GM19328 (cell line): Measurements from ENCODE around the gene RPS6KA5.

Experiments used
- ATAC-seq: cut with Tn5 transposase; IDR thresholded peaks from one replicate; pipeline ENCODE4 v1.9.1; 2021; ENCODE audit warnings: mild to moderate bottlenecking, moderate library complexity; ENCODE audit not compliant: unreplicated experiment

RPS6KA5 gene

DNA sequence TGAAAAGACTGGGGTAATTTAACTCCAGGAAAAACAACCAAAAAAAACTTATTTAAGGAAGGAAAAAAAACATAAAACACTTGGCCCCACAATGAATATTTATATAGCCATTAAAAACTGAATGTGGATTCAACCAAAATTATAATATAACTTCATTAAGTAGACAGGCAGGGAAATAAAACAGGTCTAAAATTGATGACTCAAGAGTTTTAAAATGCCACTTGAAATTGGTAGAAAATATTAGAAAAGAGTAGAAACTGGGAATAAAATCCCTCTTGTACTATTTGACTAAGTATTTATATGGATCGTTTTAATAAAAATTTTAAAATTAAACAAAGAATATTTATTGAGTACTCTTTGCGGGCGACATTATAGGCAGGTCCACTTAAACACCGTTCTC lies 28.8 kb downstream of the RPS6KA5 start:
- no peak for ATAC-seq

DNA sequence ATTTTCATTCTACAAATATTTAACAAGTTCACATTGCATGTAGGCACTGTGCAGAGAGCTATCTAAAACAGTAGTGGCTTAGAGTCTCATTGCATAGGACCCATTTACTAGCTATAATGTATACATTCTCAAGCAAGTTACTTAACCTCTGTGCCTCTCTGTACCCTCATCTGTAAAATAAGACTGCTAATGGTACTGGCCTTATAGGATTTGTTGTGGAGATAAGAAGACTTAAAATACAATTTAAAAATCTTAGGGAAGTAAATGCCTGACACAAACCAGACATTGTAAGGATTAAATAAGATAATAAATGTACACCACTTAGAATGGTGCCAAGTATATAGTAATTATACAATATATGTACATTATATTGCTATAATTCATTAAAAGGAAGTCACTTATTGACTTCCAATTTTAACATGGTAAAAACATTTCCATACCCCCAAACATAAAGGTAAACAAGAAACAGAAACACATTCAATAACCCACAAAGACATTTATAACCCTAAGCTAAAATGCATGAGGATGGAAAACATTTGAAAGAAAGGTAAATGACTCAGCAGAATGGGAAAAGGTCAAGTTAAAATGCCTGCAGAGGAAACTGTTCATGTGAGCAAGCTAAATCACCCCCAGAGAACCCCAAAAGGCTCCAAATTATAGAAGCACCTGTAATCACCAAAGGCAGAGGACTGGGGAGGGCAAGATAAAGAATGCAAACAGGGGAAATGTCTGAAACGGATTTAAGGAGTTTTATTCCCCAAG lies 30.8 kb downstream of the RPS6KA5 start:
- ATAC-seq: no peak

DNA sequence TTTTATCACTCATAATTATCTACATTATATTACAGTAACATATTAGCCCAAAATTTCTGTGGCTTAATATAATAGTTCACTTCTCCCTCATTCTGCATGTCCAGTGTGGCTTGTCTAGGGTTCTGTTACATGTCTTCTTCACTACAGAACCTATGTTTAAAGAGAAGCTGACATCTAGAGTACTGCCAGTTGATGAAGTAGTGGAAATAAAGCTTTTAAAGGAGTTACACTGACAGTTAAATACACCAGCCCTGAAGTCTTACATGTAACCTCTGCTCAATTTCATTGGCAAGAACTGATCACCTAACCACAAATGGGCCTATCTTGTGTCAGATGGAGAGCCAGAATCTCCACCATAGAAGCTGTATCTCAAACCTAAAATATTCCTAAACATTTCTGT lies 32.9 kb downstream of the RPS6KA5 start:
- no peak for ATAC-seq

DNA sequence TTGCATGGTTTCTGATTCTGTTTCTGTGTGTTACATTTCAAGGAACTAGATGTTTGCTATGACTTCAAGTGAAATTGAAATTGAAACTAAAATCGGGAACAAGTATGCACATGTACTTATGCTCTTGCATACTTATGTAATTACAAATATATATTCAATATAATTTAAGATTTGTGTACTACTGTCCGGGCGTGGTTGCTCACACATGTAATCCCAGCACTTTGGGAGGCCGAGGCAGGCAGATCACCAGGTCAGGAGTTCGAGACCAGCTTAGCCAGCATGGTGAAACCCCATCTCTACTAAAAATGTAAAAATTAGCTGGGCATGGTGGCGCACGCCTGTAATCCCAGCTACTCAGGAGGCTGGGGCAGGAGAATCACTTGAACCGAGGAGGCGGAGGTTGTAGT lies 37.8 kb downstream of the RPS6KA5 start:
- ATAC-seq: peak; percentile 81

- ATAC-seq: peak; percentile 48
Measured at GRCh38 chr14:91021991-91022621, 38.3 kb downstream of the RPS6KA5 start.

DNA sequence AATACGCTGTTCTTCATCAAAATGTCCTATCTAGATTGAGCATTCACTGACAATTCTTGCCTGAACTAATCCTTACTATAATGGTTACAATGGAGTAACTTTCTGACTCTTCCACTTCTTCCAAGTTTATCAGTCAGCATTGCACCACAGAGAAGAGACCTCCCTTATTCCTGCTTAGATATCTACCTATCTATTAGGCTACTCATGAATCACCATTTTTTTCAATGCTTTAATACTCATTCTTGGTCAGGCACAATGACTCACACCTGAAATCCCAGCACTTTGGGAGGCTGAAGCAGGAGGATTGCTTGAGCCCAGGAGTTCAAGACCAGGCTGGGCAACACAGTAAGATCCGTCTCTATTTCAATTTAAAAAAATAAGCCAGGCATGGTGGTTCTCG lies 39.3 kb downstream of the RPS6KA5 start:
- ATAC-seq: no peak

GRCh38 chr14:91019673-91020072 lies 40.8 kb downstream of the RPS6KA5 start:
- no peak for ATAC-seq

GRCh38 chr14:91018481-91018880 lies 42.0 kb downstream of the RPS6KA5 start:
- ATAC-seq: no peak

DNA sequence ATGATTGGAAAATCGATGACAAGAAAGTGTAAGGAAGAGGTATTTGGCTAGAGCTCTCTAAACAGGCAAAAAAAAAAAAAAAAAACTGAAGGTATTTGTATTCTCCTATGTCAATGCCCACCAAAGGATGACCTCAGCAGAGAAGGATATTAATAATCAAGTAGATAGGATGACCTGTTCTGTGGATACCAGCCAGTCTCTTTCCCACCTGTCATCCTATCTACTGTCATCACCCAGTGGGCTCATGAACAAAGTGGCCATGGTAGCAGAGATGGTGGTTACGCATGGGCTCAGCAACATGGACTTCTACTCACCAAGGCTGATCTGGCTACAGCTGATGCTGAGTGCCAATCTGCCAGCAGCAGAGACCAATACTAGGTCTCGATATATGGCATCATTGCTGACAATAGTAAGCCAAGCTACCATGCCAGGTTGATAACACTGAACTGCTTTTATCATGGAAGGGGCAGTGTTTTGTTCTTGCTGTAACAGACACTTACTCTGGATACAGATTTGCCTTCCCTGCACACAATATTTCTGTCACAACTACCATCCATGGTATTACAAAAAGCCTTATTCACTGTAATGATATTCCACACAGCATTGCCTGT lies 43.5 kb downstream of the RPS6KA5 start:
- no peak for ATAC-seq

DNA sequence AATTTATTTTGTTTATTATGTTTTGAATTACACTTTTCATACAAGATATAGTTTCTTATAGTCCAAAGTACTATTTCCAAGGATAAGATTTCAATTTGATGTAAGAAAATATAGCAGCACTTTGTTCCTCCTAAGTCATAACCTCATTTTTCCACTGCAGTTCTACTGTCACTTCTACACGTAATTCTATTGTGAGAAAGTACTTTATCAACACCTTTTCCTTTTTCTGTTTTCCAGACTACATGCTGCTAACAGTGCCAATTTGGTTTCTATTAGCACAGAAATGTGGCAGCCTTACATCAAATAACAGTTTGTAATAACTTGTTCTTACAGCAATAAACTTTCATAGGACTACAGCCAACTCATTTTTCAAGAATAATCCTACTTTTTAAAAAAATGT lies 45.0 kb downstream of the RPS6KA5 start:
- ATAC-seq: no peak

GRCh38 chr14:91012045-91012444 lies 48.4 kb downstream of the RPS6KA5 start:
- no peak for ATAC-seq

DNA sequence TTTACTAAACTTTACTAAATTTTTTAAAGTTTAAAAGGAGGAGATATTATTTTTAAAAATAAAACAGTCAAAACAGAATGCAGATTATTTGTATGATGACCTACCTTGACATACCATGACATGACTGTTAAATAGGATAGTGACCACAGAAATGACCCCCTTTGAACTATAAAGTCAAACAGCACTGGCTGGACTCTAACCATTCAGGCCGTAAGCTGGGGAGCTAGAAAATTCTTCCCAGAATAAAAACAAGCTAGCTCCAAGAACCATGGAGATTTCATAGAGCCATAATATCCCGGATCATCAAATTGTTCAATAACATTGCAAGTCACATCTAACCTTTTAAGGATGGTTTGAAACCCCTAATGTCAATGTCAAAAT lies 50.3 kb downstream of the RPS6KA5 start:
- ATAC-seq: no peak

DNA sequence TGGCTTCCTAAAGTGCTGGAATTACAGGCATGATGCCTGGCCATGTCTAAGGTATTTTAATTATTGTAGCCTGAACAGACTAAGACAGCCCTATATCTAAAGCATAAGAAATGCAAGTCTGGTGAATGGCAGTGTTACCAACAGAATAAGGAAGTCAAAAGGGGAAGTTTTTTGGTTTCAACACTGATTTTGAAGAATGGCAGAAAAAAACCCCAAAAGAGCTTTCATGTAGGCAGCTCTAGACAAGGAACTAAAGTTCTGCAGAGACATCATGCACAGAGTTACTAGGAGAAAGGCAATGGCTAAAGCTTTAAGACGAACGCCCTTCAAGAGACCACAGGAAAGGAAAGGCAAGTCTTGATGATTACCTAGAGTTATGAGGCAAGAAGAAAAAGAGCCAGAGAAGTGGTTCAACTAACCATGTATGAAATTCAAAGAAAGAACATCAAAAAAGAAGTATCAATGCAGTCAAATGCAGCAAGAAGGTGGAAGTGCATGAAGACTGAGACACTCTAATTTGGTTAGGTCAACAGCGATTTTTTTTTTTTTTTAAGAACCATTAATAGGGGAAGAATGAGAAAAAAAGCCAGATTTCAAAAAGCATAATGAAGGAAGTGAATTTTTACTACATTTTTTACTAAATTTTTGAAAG lies 50.8 kb downstream of the RPS6KA5 start:
- ATAC-seq: peak; percentile 95

DNA sequence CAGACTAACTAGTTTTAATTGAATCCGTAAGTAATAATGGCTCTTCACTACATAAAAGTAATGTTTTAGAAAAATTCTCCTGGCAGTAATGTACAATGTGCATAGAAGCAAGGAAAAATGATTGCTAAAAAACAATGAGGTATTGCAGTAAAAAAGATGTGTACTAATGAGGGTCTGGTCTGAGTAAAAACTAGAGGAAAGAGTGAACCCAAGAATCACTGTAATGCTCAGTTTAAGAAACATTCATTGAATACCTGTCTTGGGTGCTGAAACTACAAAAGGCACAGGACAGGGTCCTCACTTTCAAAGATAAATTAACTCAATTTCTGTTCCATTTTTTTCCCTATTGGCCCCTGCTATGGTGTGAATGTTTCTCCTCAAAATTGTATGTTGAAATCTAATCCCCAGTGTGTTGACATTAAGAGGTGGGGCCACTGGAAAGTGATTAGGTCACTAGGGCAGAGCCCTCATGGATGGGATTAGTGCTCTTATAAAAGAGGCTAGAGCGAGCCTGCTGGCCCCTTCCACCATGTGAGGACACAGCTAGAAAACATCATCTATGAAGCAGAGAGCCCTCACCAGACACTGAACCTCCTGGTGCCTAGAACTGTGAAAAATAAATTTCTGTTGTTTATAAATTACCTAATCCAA lies 51.6 kb downstream of the RPS6KA5 start:
- ATAC-seq: no peak

DNA sequence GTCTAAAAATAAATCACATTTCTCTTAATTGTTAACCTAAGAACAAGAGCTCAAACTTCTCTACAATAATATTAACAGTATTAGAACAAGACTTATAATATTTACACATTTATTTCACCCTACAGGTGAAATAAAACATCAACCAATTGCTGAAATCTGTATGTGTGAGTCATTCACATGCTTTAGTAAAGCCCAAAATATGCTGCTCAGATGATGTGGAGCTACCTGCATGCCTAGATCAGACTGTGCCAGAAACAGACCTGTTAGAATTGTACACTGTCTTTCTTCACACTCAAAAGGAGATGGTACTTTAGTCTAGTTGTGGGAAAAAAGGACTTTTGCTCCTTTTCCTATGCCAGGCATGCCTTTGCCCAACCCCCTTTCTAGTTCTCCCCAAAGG lies 54.7 kb downstream of the RPS6KA5 start:
- ATAC-seq: no peak

GRCh38 chr14:91004987-91005386 lies 55.5 kb downstream of the RPS6KA5 start:
- no peak for ATAC-seq

- no peak for ATAC-seq
Measured at GRCh38 chr14:90999299-90999698, 61.1 kb downstream of the RPS6KA5 start.

- ATAC-seq: no peak
Measured at GRCh38 chr14:90996967-90997366, 63.5 kb downstream of the RPS6KA5 start.

DNA sequence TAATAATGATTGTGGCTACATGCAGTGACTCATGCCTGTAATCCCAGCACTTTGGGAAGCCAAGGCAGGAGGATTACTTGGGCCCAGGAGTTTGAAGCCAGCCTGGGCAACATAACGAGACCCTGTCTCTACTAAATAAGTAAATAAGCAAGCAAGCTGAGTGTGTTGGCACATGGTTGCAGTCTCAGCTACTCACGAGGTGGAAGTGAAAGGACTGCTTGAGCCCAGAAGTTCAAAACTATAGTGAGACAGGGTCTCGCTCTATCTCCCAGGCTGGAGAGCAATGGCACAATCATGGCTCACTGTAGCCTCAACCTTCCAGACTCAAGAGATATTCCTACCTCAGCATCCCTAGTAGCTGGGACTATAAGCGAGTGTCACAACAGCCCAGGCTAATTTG lies 64.7 kb downstream of the RPS6KA5 start:
- ATAC-seq: no peak

DNA sequence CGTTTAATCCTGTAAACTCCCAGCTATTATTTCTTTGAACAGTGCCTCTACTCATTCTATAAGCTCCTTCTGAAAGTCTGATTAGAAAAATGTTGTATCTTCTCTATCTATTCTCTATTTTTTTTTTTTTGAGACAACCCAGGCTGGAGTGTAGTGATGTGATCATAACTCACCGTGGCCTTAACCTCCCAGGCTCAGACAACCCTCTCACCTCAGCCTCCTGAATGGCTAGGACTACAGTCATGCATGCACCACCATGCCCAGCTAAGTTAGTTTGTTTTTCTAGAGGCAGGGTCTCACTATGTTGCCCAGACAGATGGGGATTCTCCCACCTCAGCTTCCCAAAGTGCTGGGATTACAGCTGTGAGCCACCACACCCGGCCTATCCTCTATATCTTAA lies 66.6 kb downstream of the RPS6KA5 start:
- no peak for ATAC-seq

GRCh38 chr14:90991690-90992443 lies 68.6 kb downstream of the RPS6KA5 start:
- ATAC-seq: no peak
